Natural killer cell (primary cell): ENCODE measurements around the gene ISYNA1. TPM values are rescaled to one million over a fixed set of nuclear protein-coding genes. Genes with fewer than 3 reads are reported as not detected.

Source experiments
- ATAC-seq, 3 donors: fragments of 150-1000 bp in 2 of 3; fragments of 200-7000 bp in 1 of 3; cut with Tn5 transposase; 1 replicate in 1 of 3; 2 replicates in 2 of 3; pipeline ENCODE4 v1.10.0; 2021; ENCODE audit warnings: mild to moderate bottlenecking in 2 of 3, moderate library complexity in 2 of 3
- DNase-seq, 2 donors: peaks; one replicate each; pipeline versions ENCODE4 v3.0.0 to v3.0.0-alpha.2; 2013 to 2021; ENCODE audit warnings: mixed read lengths in 1 of 2
- H3K27ac ChIP-seq: one replicate; pipeline ENCODE4 v1.5.1; 2013; ENCODE audit warnings: mild to moderate bottlenecking, low read length
- H3K27me3 ChIP-seq: one replicate; pipeline ENCODE4 v1.6.1; 2013; ENCODE audit warnings: low read length; ENCODE audit not compliant: control insufficient read depth, insufficient read depth
- H3K36me3 ChIP-seq: one replicate; pipeline ENCODE4 v1.6.1; 2013; ENCODE audit warnings: low read length; ENCODE audit not compliant: control insufficient read depth, insufficient read depth
- H3K4me1 ChIP-seq: one replicate; pipeline ENCODE4 v1.6.1; 2013; ENCODE audit warnings: low read length; ENCODE audit not compliant: control insufficient read depth, insufficient read depth
- H3K4me3 ChIP-seq: one replicate; pipeline ENCODE4 v1.5.1; 2013; ENCODE audit warnings: low read length
- H3K9me3 ChIP-seq: one replicate; pipeline ENCODE4 v1.6.1; 2013; ENCODE audit warnings: low read length; ENCODE audit not compliant: control insufficient read depth, insufficient read depth
- H3K27ac Mint-ChIP-seq, 2 donors: one replicate each; pipeline ENCODE4 v1.8.0; 2022; ENCODE audit warnings: mild to moderate bottlenecking in 2 of 2, mixed read lengths in 2 of 2, moderate library complexity in 1 of 2
- H3K27me3 Mint-ChIP-seq, 2 donors: one replicate each; pipeline ENCODE4 v1.8.0; 2022; ENCODE audit warnings: low read depth in 2 of 2, mixed read lengths in 2 of 2
- H3K36me3 Mint-ChIP-seq: one replicate; pipeline ENCODE4 v1.8.0; 2022; ENCODE audit warnings: mixed read lengths
- H3K4me1 Mint-ChIP-seq, 2 donors: one replicate each; pipeline ENCODE4 v1.8.0; 2022; ENCODE audit warnings: mixed read lengths in 2 of 2
- H3K4me3 Mint-ChIP-seq: one replicate; pipeline ENCODE4 v1.8.0; 2022; ENCODE audit warnings: mild to moderate bottlenecking, moderate library complexity, mixed read lengths
- H3K9me3 Mint-ChIP-seq, 2 donors: one replicate each; pipeline ENCODE4 v1.8.0; 2022; ENCODE audit warnings: mixed read lengths in 2 of 2
- CTCF ChIP-seq: fragments of 200-600 bp; IDR thresholded peaks from one replicate; pipeline ENCODE4 v1.8.0; 2022; ENCODE audit warnings: antibody characterized with exemption
- WGBS: methylation state at CpG from one replicate; pipeline ENCODE4 v1.1.7; 2013; ENCODE audit warnings: missing lambda C conversion rate; ENCODE audit not compliant: insufficient coverage; 5-methylcytosine and 5-hydroxymethylcytosine counted together
- intact Hi-C: fragments of 100-400 bp; cut with micrococcal nuclease; formaldehyde crosslinking; loops from one replicate; pipeline ENCODE4 v1.14.2; 2022
- total RNA-seq, 4 donors: library from RNA; stranded (reverse); fragments of 120-200 nt in 1 of 4; gene quantifications; one replicate each; pipeline versions ENCODE4 v1.2.3 to v1.2.4, GENCODE V29; 2013 to 2022

The ISYNA1 gene
- total RNA-seq, 3 donors from 2014 or later (not counting 1 experiment from before 2014, with no cell fraction given): 39.7 to 53.6 (median 40.1) TPM

- no peaks in the 10 kb centered on the region for H3K27me3 ChIP-seq
- TF ChIP-seq CTCF: no peak
- H3K36me3 ChIP-seq: peaks cover 4% of the 10 kb centered on the region
- H3K27ac ChIP-seq: peak overlapping the region; percentile 49
- Mint-ChIP-seq H3K9me3 (peaks cover 4% of the 10 kb centered on the region in 2 donors), H3K4me1 (peaks cover 15 to 62% of the 10 kb centered on the region in 2 donors), H3K27me3 (no peaks in the 10 kb centered on the region), H3K36me3 (no peaks in the 10 kb centered on the region), H3K27ac (peak overlapping the region in 1 of 2 donors; percentile 72), H3K4me3 (no peak overlapping the region)
- intact Hi-C loops: no loop called here
- no peak overlapping the region for H3K4me3 ChIP-seq
- H3K4me1 ChIP-seq: peaks cover 49% of the 10 kb centered on the region
- DNase-seq: no peak
- no peak for ATAC-seq
- WGBS: 65% methylated on average over 24 of the region's 24 CpGs
- H3K9me3 ChIP-seq: peaks cover 8% of the 10 kb centered on the region
Observed at GRCh38 chr19:18438331-18439024, 545 bp upstream of the ISYNA1 start.

GRCh38 chr19:18436671-18437490 lies 1.1 kb downstream of the ISYNA1 start:
- H3K27me3 Mint-ChIP-seq: no peaks in the 10 kb centered on the region
- H3K4me3 Mint-ChIP-seq: peak overlapping the region; percentile 79
- peaks cover 6 to 51% of the 10 kb centered on the region in 2 donors for H3K4me1 Mint-ChIP-seq
- H3K9me3 ChIP-seq: peaks cover 2% of the 10 kb centered on the region
- H3K36me3 Mint-ChIP-seq: no peaks in the 10 kb centered on the region
- intact Hi-C loops: no loop called here
- peak; percentile 69 to 90 for DNase-seq
- 22% methylated on average over 62 of the region's 67 CpGs for WGBS
- no peak overlapping the region for H3K27ac ChIP-seq
- no peaks in the 10 kb centered on the region for H3K9me3 Mint-ChIP-seq
- H3K4me3 ChIP-seq: peak overlapping the region; percentile 55
- no peak for TF ChIP-seq CTCF
- H3K27ac Mint-ChIP-seq: peak overlapping the region in 1 of 2 donors; percentile 67
- peaks cover 53% of the 10 kb centered on the region for H3K4me1 ChIP-seq
- no peaks in the 10 kb centered on the region for H3K27me3 ChIP-seq
- peak; percentile 61 to 73 (median 61) for ATAC-seq
- peaks cover 6% of the 10 kb centered on the region for H3K36me3 ChIP-seq

GRCh38 chr19:18435842-18436670 lies 1.9 kb downstream of the ISYNA1 start:
- DNase-seq: no peak
- H3K27me3 Mint-ChIP-seq: no peaks in the 10 kb centered on the region
- H3K4me1 Mint-ChIP-seq: peaks cover 6 to 42% of the 10 kb centered on the region in 2 donors
- peaks cover 44% of the 10 kb centered on the region for H3K4me1 ChIP-seq
- no peaks in the 10 kb centered on the region for H3K36me3 Mint-ChIP-seq
- no peaks in the 10 kb centered on the region for H3K27me3 ChIP-seq
- intact Hi-C loops: no loop called here
- H3K27ac ChIP-seq: no peak overlapping the region
- ATAC-seq: no peak
- H3K4me3 Mint-ChIP-seq: peak overlapping the region; percentile 78
- H3K36me3 ChIP-seq: peaks cover 6% of the 10 kb centered on the region
- no peaks in the 10 kb centered on the region for H3K9me3 ChIP-seq
- H3K4me3 ChIP-seq: no peak overlapping the region
- no peaks in the 10 kb centered on the region for H3K9me3 Mint-ChIP-seq
- TF ChIP-seq CTCF: no peak
- WGBS: 88% methylated on average over 46 of the region's 46 CpGs
- no peak overlapping the region for H3K27ac Mint-ChIP-seq
